ENCODE data around the gene PTPN23.

The PTPN23 gene

DNA sequence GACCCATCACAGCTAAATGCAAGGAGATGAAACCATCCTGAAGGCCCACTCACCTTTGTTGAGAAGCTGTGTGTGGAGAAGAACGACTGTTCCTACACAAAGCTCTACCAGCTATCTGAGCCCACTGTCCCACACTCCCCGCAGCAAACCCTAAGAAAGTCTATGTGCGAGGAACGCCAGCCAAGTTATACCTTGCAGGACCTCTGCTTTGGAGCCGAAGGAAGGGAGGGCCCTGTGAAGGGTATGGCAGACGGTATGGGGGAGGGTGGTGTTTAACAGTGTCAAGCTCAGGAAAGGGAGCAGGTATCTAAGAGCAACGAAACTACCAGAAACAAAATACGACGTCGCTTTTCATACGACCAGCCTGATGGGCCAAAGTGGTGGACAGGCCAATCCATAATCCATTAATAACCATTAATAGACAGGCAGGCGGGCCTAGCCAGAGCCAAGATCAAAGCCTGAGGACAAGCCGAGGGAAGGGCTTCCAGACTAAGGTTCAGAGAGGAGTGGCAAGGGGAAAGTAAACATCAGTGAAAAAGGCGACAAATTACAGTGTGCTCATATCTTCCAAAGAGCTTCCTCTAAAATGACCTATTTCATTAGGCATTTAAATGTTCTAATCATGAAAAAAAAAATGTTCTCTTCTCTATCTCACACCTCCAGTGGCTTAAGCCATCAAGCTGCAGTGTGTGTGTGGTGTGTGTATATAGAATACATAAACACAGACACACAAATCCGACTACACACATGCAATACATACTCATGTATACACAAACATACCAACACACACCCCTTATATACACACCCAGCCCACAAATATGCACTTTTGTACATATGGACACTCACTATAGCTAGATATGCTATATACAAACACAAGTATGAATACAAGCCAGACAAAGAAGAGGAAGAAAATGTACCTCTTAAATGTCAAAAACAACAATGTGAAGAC, 43.9 kb downstream of the PTPN23 start:
- H3K4me3 ChIP-seq (ENCODE audit: low read length, poor library complexity, severe bottlenecking): no peak overlapping the region
- no peaks in the 10 kb centered on the region for H3K79me2 ChIP-seq (ENCODE audit: insufficient read depth, low read length)
- no peaks in the 10 kb centered on the region for H3K9me2 ChIP-seq (replicated peaks; ENCODE audit: low read depth, low read length)
- no peak overlapping the region for H3K9ac ChIP-seq (ENCODE audit: low read depth, low read length, poor library complexity, severe bottlenecking)
- H3K9me3 ChIP-seq (ENCODE audit: insufficient read depth, low read depth, low read length): no peaks in the 10 kb centered on the region
- no peaks in the 10 kb centered on the region for H4K20me1 ChIP-seq (ENCODE audit: insufficient read depth, low read length, poor library complexity, severe bottlenecking)
- peaks cover 3% of the 10 kb centered on the region for H3K4me1 ChIP-seq (ENCODE audit: insufficient read depth, low read length, poor library complexity, severe bottlenecking)
- H3K27me3 ChIP-seq (ENCODE audit: insufficient read depth, low read length, poor library complexity, severe bottlenecking): no peaks in the 10 kb centered on the region
- H3F3A ChIP-seq (ENCODE audit: low read depth): no peaks in the 10 kb centered on the region
- peaks cover 56% of the 10 kb centered on the region; the same call in 1 of the 2 replicates for H3K36me3 ChIP-seq (ENCODE audit: insufficient read depth, low read length)
- H3K4me2 ChIP-seq (ENCODE audit: low read depth, low read length, poor library complexity, severe bottlenecking): no peak overlapping the region
- no peak for TF ChIP-seq EZH2phosphoT487 (IDR thresholded peaks at IDR 0.05; ENCODE audit: borderline replicate concordance)
- TF ChIP-seq, protein P1, sequence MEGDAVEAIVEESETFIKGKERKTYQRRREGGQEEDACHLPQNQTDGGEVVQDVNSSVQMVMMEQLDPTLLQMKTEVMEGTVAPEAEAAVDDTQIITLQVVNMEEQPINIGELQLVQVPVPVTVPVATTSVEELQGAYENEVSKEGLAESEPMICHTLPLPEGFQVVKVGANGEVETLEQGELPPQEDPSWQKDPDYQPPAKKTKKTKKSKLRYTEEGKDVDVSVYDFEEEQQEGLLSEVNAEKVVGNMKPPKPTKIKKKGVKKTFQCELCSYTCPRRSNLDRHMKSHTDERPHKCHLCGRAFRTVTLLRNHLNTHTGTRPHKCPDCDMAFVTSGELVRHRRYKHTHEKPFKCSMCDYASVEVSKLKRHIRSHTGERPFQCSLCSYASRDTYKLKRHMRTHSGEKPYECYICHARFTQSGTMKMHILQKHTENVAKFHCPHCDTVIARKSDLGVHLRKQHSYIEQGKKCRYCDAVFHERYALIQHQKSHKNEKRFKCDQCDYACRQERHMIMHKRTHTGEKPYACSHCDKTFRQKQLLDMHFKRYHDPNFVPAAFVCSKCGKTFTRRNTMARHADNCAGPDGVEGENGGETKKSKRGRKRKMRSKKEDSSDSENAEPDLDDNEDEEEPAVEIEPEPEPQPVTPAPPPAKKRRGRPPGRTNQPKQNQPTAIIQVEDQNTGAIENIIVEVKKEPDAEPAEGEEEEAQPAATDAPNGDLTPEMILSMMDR (conservative IDR thresholded peaks at IDR 0.05; ENCODE audit: low read length): no peak
- H2AFZ ChIP-seq (ENCODE audit: low read length): no peak overlapping the region

DNA sequence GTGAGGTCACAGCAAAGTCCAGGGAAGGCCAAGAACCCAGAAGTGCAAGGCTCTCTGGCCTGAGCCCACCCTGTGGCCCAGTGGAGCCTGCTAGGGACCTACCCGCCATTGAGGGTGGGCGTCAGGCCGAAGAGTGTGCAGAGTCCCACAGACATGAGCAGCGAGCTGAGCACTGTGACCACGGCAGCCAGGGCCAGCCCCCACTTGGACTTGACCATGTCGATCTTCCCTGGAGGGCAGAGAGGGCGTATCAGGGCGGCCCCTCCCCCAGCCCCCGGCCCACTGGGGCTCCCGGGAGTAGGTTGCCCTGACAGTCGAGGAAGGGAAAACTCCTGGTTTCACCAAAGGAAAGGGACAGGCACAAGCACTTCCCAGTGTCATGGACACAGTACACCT, 44.6 kb downstream of the PTPN23 start:
- H3K4me2 ChIP-seq (ENCODE audit: low read depth, low read length, poor library complexity, severe bottlenecking): no peak overlapping the region
- TF ChIP-seq, protein P1 (conservative IDR thresholded peaks at IDR 0.05; ENCODE audit: low read length): no peak
- TF ChIP-seq EZH2phosphoT487 (IDR thresholded peaks at IDR 0.05; ENCODE audit: borderline replicate concordance): no peak

DNA sequence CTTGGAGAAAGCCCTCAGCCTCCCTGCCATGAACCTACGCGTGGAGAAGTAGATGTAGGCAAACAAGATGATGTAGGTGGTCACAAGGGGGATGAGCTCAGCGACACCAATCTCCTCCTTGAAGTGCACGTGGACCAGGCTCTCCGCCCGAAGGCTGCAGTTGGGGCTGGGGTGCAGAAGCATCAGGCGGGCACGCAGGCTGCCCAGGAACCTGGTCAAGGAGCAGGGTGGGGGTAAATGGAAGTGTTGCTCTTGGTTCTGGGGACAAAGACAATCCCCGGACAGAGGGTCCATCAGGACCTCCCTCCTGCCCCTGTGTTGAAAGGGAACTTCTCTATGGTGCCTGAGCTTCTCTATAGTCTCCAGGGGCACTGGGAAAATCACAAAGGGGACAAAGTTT, 45.1 kb downstream of the PTPN23 start:
- no peaks in the 10 kb centered on the region for H3F3A ChIP-seq (ENCODE audit: low read depth)
- no peaks in the 10 kb centered on the region for H3K9me2 ChIP-seq (replicated peaks; ENCODE audit: low read depth, low read length)
- no peaks in the 10 kb centered on the region for H3K79me2 ChIP-seq (ENCODE audit: insufficient read depth, low read length)
- no peaks in the 10 kb centered on the region for H3K9me3 ChIP-seq (ENCODE audit: insufficient read depth, low read depth, low read length)
- H3K36me3 ChIP-seq (ENCODE audit: insufficient read depth, low read length): peaks cover 54% of the 10 kb centered on the region; the same call in 1 of the 2 replicates
- no peak overlapping the region for H3K4me3 ChIP-seq (ENCODE audit: low read length, poor library complexity, severe bottlenecking)
- no peaks in the 10 kb centered on the region for H3K27me3 ChIP-seq (ENCODE audit: insufficient read depth, low read length, poor library complexity, severe bottlenecking)
- H2AFZ ChIP-seq (ENCODE audit: low read length): no peak overlapping the region
- H3K9ac ChIP-seq (ENCODE audit: low read depth, low read length, poor library complexity, severe bottlenecking): no peak overlapping the region
- H4K20me1 ChIP-seq (ENCODE audit: insufficient read depth, low read length, poor library complexity, severe bottlenecking): no peaks in the 10 kb centered on the region
- TF ChIP-seq, protein P1 (conservative IDR thresholded peaks at IDR 0.05; ENCODE audit: low read length): no peak
- TF ChIP-seq EZH2phosphoT487 (IDR thresholded peaks at IDR 0.05; ENCODE audit: borderline replicate concordance): no peak
- no peak overlapping the region for H3K4me2 ChIP-seq (ENCODE audit: low read depth, low read length, poor library complexity, severe bottlenecking)
- peaks cover 3% of the 10 kb centered on the region for H3K4me1 ChIP-seq (ENCODE audit: insufficient read depth, low read length, poor library complexity, severe bottlenecking)

More for the DNA sequence above, 44.6 kb downstream of the PTPN23 start:
- Histone ChIP-seq H4K20me1 (ENCODE audit: insufficient read depth, low read length, poor library complexity, severe bottlenecking) (no peaks in the 10 kb centered on the region), H3K9ac (ENCODE audit: low read depth, low read length, poor library complexity, severe bottlenecking) (no peak overlapping the region), H3K4me1 (ENCODE audit: insufficient read depth, low read length, poor library complexity, severe bottlenecking) (peaks cover 3% of the 10 kb centered on the region), H3K27me3 (ENCODE audit: insufficient read depth, low read length, poor library complexity, severe bottlenecking) (no peaks in the 10 kb centered on the region), H3F3A (ENCODE audit: low read depth) (no peaks in the 10 kb centered on the region), H3K36me3 (ENCODE audit: insufficient read depth, low read length) (peaks cover 51% of the 10 kb centered on the region; the same call in 1 of the 2 replicates), H3K4me3 (ENCODE audit: low read length, poor library complexity, severe bottlenecking) (no peak overlapping the region), H3K9me3 (ENCODE audit: insufficient read depth, low read depth, low read length) (no peaks in the 10 kb centered on the region), H2AFZ (ENCODE audit: low read length) (no peak overlapping the region), H3K79me2 (ENCODE audit: insufficient read depth, low read length) (no peaks in the 10 kb centered on the region), H3K9me2 (replicated peaks; ENCODE audit: low read depth, low read length) (no peaks in the 10 kb centered on the region)
